ENCODE data around the gene TAF15.

TAF15 gene

DNA sequence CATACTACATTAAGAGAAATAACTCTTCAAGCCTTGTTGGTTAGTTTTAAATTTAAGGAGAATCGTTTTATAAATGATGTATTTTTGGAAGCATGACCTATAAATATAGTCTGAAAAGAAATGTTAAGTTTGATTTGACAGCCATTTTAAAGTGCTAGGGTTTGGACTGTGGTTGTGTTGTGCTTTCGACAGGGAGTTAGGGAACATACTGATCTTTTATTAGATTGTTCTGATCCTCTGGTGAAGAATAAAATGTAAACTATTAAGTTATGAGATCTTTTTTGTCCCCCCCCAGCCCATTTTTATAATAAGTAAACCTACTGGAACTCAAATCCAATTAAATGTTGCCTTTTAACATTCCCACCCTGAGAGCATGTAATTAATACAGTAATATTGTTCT, 12.0 kb downstream of the TAF15 start:
- no peak for DNase-seq

DNA sequence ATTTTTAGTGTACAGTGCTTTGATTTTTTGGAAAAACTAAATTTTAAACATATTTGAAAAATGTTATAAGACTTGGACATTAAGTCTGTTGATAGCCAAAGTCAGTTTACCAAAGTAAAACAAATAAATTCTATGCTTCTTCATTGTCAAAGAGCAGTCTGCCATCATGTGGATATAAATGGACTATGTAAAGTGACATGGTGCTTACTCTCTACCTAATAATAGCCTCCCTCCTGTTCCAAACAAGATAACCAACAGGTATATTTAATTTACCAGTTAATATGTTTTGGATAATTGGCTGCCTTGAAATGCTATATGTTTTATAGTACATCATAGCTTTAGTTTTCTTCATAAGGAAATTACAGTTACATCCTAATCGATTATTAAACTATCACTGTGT, 15.9 kb downstream of the TAF15 start:
- no peak for DNase-seq

DNA sequence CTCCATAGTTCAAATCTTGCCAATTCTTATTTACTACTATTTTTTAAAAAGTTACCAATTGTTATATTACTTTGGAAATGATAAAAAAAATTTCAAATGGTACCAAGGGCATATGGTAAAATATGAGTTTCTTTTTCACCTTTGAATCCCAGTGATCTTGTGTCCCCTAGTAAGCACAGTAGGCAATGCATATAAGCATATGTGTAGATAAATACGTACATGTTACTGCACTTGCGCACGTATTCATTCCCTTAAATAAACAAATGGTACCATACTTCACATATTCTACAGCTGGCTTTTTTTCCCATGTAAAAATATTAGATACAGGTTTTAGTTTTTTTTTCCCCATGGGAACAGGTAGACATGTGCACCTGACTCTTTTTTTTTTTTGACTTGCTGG, 31.8 kb downstream of the TAF15 start:
- no peak for DNase-seq

DNA sequence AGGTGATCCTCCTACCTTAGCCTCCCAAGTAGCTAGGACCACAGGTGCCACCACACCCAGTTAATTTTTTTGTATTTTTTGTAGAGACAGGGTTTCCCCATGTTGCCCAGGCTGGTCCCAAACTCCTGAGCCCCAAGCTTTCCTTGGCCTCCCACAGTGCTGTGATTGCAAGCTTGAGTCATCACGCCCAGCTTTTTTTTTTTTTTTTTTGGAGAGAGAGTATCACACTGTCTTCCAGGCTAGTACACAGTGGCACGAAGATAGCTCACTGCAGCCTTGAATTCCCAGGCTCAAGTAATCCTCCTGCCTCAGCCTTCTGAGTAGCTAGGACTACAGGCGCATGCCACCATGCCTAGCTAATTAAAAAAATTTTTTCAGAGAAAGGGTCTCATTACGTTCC, 32.2 kb downstream of the TAF15 start:
- DNase-seq, result peak; percentile 13

DNA sequence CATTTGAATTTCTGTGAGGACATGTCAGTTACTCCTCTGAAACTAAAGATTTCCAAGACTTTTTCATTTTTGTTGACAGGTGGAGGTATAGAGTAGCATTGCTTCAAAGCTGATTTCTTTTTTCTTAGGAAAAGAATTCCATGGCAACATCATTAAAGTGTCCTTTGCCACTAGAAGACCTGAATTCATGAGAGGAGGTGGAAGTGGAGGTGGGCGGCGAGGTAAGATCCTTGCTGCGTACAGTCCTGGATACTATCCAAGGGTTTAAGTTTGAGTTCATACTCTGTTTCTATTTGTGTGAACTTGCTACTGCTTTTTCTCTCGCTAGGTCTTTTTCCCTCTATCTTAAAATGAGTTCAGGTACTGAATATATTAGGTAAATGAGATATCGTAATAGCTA, 33.0 kb downstream of the TAF15 start:
- no peak for DNase-seq

DNA sequence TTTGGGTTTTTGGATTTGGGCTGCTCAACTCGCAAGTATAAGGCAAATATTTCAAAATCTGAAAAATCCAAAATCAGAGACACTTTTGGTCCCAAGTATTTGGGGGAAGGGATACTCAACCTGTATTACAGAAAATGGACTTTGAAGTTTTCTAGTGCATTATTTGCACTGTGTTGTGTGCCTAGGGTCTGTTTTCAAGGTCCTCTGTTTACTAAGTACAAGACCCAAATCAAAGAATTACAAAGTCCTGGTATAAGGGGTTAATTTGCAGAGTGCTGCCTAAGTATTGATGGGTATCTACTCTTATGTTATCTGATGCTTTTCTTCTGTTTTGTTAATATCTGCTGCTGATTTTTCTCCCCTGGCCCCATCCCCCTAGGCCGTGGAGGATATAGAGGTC, 34.4 kb downstream of the TAF15 start:
- DNase-seq, result no peak

DNA sequence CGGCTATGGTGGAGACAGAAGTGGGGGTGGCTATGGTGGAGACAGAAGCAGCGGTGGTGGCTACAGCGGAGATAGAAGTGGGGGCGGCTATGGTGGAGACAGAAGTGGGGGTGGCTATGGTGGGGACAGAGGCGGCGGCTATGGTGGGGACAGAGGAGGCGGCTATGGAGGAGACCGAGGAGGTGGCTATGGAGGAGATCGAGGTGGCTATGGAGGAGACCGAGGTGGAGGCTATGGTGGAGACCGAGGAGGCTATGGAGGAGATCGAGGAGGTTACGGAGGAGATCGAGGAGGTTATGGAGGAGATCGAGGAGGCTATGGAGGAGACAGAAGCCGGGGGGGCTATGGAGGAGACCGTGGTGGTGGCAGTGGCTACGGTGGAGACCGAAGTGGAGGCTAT, 35.3 kb downstream of the TAF15 start:
- no peak for DNase-seq

DNA sequence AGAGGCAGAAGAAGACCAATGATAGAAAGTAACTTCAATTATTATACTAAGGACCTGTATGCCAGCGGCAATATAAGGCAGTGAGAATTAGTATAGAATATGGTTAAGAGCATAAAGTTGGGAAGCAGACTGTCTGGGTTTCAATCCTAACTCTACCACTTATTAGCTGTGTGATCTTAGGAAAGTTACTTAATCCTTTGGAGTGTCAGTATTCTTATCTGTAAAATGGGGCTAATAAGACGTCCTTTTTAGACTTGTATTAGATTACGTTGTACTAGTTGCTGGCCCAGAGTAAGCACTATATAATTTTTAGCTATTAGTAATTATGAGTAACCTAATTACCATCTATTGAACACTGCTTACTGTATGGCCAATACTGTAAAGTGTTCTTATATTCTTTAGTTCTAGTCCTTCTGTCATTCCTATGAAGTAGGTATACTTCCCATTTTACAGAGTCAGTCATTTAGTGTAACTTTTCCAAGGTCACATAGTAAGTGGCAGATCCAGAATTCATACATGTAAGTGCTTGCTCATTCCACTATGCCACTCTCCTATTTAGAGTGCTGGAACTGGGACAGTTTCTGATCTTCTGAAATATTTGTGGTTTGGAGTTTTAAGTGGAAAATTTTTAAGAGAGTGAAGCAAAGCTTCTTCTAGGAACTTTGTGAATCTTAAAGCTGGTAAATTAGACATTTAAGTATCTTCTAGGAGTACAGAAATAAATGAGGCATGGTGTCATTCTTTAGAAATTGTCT, 36.9 kb downstream of the TAF15 start:
- DNase-seq, result peak; percentile 2

DNA sequence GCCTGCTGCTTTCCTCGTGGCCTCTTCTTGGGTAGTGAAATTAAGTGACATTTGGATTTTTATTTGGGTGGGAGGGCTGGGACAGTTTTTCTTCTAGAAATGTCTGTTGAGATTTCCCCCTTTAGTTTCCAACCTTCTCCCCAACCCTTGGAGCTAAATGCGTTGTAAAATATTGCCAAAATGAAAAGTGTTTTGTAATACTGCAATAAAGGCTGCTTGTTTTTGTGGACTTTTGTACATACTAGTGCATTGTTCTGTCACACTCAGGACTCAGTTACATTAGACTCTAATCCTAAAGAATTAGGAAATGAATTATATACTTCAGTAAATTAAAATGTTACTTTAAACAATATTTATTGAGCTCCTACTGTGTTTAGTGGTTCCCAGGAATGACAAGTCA, 37.7 kb downstream of the TAF15 start:
- DNase-seq, result no peak

DNA sequence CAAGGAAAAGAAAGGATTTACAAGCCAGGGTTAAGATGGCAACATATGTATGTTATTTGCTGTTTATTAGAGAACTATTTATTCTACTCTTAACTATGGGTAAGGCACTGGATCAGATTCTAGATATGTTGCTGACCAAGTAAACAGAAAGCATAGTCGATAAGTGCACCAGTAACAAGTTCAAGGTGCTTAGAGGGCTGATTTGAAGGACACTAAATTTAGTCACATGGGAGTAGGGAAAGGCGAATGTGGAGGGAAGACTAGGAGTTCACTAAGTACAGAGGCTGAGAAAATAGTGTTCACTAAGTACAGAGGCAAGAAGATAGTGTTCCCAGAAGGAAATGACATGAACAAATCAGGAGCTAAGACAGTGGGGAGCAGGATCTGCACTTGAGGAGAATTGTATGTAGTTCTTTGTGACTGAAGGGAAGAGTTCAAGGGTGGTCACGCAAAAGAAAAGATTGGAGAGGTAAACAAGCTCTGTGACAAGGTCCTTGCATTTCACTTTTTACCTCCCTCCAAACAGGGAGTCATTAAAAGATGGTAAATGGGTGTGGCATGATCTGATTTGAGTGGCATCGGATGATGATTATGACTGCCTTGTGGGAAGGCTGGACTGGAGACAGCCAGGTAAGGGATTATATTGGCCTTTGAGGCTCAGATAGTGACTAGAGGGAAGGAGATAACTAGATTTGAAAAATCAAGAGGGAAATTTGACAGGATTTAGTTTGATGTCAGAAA, 38.5 kb downstream of the TAF15 start:
- no peak for DNase-seq

DNA sequence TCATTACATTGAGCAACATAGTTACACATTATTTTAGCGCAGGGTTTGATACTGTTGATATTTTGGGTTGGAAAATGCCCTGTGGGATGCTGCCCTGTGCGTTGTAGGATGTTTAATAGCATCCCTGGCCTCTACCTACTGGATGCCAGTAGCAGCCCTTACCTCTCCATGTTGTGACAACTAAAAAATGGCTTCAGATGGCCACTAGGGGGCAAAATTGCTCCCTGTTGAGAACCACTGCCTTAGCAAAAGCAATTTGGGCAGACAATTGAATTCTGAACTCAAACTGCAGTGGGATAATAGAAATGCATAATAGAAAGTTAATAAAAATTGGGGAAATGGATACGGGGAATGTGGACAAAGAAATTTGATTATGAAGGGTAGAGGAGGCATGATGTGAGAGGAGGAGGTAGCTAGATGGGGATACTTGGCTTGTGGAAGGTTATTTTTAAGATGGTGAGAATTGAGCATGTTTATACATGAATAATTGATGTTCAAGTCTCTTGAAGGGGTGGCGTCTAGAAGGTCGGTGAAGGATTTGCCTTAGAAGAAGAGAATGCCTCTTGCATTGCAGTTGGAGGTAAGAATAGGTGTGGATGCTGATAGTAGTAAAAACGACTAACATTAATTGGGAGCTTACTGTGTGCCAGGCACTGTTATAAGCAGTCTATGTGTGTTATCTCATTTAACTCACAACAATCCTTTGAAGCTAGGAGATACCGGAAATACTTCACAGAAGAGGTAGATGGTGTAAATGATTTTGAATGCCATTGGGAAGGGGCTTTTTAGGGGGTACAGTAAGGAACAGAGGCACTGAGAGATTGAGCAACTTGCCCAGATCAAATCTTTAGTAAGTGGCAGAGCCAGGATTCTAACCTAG, 40.4 kb downstream of the TAF15 start:
- peak; percentile 64 for DNase-seq

DNA sequence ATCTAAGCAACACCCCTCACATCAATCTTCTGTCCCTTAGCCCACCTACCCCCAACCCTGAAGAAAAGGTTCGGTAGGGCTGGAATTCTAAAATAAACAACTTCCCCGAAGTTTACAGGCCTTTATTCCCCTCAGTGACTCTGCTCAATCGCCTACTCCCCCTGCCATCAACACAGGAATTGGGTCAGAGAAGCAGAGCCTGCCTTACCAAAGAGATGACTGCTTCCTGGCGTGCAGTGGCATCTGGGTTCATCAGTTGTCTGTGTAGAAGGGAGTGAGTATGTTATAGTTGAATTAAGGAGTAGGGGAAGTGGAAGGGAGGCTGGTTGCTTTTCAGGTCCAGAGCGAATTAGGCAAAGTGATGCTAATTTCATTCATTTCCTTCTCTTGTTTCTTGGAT, 46.7 kb downstream of the TAF15 start:
- DNase-seq, result no peak

DNA sequence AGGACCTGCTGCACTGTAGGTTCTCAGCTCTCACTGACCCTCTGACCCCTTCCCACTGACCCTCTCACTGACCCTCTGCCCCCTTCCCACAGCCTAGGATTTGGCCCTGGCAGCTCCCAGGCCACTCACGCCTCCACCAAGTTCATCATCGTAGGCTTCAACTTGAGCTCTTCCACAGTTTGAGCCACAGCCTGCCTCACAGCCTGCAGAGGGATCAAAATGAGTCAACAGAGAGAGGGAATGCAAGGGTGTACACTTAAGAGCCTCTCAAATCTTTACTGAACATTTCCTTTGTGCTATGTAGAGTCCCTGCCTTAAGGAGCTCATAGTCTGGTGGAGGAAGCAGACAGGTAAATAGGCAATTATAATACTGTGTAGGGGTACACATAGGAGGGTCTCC, 47.3 kb downstream of the TAF15 start:
- DNase-seq, result no peak

DNA sequence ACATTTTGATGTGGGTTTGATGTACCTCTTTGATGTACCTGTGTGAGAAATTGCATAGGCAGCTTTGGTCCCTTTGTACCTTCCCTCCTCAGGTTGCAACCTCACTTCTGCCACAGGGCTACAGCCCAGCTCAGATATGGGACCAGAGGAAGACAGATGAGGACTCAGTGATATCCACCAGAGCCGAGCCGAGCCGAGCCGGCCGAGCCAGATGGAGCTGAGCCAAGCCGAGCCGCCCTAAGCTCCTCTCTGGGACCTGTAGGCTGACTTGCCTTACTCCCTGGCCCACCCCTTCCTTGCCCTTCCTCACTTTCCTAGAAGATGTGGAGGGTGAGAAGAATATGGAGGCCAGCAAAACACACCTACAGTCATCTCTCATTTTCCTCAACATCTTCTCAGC, 55.6 kb downstream of the TAF15 start:
- no peak for DNase-seq

DNA sequence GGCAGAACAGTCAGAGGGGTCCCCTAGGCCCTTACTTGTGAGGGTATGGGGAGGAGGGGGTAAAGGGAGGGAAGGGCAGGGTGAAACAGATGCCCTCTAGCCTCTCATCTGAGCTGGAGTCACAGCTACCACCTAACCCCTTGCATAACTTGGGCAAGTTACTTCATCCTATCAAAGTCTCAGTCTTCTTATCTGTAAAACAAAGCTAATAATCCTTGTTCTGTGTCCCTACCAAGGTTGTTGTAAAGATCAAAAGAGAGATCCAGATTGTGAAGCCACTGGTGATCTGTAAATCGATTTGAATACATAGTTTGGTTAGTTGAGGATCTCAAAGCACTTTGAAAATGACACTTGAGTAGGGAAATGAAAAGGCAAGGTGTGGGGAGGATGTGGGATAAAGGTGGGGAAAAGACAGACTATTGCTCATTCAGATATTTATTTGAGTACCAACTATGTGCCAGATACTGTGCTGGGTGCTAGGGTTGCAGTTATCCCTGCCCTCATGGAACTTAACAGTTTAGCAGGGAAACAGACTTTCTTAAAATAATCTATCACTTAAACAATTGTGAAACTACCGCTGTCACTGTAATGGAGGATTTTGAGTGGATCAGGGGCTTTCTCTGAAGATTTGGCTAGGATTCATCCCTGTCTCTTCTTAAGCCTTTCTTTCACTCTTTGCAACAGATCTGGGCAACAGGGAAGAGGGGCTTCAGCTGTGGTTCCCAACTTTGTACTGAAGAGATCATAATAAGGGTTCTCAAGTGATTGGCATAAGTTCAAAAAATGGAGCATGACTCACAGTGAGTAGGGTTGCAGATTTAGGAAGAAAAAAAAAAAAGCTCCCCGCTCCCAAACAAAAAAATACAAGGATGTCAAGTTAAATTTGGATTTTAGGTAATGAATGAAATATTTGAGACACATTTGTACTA, 56.4 kb downstream of the TAF15 start:
- DNase-seq, result peak; percentile 53

DNA sequence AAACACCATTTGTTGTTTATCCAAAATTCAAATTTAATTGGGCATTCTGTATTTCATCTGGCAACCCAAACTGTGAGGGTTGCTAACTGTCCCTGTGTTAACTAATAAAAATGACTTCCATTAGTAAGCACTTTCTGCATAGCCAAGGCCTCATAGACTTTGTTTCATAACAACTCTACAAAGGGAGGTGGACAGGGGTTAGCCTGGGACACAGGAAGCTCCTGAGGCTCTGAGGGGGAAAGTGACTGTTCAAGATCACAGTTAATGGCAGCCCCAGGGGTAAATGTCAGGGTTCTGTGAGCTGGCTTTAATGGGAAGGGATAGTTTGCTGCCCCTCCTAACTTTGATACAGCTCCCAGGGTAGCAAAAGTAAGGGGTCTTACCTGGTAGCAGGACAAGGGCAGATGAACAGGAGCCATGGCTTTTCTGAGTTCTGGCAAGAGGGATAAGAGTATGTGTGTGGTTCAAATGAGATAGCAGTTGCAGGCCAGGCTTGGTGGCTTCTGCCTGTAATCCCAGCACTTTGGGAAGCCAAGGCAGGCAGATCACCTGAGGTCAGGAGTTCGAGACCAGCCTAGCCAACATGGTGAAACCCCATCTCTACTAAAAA, 57.2 kb downstream of the TAF15 start:
- no peak for DNase-seq

DNA sequence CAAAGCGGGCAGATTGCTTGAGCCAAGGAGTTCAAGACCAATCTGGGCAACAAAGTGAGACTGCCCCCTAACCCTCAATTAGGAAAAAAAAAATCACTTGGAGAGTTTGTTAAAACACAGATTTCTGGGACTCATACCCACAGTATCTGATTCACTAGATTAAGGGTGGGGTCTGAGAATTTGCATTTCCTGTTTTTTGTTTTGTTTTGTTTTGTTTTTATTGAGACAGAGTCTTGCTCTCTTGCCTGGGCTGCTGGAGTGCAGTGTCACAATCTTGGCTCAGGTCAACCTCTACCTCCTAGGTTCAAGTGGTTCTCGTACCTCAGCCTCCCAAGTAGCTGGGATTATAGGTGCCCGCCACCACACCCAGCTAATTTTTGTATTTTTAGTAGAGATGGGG, 58.3 kb downstream of the TAF15 start:
- no peak for DNase-seq

DNA sequence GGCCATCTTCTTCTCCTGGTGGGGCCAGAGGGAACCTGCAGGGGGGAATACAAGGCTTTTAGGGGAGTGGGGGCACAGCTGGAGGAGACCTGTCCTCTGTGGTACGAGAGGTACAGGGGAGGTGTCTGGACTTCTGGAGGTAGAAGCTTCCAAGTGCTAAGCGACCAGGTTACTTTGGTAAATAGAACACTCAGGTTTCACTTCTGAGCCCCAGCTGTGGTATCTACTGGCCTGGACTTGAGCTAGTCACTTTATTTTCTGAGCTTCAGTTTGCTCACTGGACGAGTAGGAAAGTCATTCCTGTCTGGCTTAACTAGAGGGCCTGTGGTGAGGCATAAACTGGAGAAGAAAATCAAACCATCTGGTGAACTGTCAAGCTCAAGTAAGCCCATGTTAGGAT, 59.5 kb downstream of the TAF15 start, which contains the start of gene HEATR9:
TSS of gene HEATR9 (minus strand) at position 155 of the 400 bp plus-strand sequence. CDS start at position 6, 149 bp downstream.
- DNase-seq, result no peak

DNA sequence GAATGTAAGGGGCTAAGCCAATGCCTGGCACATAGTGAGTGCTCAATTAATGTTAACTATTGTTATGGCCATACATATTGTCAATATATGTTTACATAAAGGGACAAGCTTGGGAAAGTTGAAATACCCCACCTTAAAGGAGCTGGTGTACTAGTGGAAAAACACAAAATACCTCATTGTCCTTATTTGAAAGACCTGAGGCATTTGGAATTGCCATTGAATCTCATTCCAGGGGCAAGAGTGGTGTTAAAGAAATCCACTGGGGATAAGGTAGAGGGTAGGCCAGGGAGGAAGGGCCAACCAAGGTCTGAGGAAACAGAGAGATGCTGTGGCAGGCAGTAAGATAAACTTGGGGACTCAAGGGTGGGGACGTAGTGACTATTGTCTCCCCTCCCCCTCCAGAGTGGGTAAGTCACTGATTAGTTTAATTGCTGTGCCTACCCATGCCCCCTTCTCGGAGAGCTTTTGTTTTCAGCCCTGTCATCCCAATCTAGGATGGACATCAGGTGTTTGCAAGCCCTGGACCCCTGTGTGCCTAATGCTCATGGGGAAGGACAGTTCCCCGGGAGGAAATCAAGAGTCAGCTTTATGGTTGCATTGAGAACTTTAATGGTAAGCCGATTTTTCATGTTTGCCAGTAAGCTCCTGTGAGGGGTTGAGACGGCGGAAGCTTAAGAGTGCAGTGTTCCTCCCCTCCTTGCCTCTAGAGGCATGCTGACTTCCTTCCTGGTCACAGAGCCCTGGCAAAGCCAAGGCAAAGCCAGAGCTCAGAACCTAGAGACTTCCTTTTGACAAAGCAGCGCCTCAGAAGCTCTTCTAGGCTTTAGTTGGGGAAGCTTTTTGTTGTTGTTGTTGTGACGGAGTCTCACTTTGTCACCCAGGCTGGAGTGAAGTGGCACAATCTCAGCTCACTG, 61.9 kb downstream of the TAF15 start:
- DNase-seq, result no peak

DNA sequence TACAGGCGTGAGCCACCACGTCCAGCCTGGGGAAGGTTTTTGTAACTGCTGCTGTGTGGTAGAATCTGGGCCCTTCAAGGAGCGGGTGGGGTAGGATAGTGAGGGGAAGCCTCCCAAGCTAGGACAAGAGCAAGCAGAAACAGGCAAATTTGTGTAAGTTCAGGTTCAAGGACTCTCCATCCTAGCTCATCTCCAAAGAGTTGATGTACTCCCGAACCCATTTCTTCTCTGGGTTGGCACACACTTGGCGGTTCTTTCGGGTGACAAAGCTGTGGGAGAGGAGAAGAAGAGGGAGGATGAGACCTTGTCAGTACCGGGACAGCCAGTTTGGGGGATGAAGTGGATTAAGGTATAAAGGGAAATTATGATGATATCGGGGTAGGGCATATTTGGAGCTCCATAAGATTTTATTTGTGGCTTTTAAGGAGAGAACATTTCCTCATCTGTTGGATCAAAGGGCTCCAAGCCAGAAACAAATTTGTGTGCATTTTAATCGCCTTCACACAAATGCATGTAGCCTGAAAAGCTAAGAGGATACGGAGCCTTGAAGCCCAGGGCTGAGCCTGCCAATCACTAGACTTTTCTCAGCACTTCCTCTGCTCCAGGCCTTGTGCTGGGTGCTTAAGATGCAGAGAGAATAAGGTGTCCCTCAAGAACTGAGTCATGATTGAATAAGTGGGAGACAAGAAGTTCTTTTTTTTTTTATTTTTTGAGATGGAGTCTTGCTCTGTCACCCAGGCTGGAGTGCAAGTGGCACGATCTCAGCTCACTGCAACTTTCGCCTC, 63.1 kb downstream of the TAF15 start:
- DNase-seq, result no peak

Data from fibroblast of skin of back (primary cell).